ENCODE data around the gene ACD.

The ACD gene

DNA sequence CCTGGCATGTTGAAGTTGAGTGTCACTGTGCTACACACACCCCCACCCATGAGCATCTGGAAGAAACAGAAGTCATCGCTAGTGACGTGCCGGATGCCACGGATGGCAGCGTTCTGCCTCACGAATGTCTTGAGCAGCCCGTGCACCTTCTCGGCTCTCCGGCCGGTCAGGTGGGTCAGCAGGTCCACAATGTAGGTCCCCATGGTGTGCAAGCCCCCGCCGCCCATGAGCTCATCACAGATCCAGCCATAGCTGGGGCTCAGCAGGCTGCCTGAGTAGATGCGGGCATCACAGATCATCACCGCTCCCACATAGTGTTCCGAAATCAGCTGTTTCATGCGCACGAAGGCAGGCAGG, 15.5 kb upstream of the ACD start:
- no peak for DNase-seq

DNA sequence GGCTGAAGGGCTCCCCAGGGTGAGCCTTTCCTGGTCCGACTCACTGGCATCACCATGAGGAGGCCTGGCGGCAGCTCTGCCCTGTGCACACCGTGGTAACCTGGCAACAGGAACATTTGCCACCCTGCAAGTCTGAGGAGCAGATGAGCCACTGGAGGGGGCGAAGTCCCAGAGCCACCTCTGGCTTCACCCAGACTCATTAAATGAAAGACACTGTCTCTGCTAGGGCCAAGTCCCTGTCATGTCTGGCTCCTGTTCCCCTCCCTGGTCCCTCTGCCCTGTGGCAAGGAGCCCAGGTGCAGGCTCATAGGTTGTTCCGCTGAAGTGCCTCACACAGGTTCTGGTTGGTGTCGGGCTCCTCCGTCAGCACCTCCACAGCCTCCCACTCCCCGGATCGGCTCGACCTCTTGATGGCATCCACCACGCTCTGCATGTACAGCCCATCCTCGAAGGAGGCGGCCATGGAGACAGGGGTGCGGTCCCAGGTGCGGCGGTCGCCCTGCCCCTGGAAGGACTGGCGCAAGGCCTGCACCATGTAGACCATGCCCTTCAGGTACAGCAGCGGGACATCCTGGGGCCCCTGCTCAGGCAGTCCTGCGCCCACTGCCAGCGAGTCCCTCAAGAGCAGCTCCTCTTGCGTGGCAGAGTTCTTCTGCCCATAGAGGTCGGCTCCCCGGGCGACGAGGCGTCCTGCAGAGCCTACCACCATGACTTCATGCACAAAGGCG, 15.0 kb upstream of the ACD start:
- no peak for DNase-seq

DNA sequence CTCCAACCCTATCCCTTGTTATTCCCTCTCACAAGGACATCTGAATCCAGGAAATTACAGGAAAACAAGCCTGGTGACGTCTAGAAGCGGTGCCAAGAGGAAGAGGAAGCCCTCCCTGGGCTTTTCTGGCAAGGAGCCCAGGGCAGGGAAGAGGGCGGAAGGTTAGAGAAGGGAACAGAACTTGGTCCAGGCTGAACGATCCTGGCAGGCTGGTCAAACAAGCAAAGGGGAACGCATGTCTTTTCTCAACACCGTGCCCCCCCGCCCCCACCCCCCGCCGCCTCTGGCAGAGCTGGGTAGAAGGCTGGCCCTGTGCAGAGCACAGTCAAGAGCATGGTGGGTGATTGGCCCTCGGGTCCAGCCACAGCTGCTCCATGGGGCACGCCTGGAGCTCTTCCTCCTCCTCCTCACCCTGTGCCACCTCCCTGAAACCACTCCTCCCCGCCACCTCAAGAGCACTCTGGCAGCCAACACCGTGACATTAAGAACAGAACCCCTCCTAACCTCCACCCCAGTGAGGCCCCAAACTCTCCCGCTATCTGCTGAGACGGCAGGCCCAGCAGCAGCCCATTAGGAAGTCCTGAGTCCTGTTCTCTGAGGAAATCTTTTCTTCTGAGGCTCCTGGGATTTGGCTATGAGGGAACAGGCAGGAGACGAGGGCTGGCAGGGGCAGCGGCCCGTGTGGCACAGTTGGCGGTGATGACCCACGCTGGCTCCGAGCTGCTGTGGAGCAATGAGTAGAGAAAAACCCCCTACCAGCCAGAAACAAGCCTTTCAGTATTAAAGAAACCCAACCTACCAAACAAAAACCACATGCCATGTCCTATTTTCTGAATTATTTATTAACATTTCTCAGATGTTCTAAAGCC, 13.9 kb upstream of the ACD start:
- DNase-seq, result peak; percentile 21 to 34

DNA sequence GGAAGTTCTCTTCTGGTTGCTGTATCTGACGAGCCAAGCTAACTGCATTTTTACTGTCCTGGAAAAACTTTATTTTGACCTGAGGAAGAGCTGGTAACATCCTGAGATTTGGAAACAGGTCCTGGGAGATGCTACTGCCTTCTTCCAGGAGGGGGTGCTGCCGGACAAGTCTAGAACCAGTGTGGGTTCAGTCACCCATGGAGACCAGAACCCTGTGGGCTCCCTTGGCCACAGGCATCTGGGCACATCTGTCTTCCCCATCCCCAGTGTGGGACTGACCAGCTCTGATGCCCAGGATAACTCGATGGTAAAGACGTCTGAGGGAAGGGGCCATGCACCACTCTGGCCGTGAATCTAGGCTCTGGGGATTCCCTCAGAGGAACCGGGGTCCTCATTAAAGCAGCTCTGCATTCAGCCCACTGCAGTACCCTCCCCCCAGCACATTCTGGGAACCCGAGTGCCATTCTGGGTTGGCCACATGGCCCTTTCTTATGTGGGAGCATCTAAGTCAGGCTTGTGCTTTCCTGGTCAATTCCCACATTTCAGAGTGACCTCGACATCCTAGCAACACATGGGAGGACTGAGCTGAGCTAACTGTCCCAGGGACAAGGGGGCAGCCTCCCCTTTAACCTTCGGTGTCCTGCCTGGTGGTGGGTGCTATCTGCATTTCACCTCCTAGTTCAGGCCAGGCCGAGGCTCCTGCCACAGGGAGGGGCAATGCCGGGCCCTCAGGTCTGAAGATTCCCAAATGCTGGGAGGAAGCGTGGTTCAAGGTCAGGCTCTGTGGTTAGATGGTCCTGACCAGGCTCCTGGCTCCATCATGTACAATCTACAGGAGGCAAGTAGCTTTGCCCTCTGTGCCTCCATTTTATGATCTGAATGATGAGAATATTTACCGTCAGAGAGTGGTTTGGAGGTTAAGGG, 12.9 kb upstream of the ACD start:
- peak; percentile 48 to 61 for DNase-seq

DNA sequence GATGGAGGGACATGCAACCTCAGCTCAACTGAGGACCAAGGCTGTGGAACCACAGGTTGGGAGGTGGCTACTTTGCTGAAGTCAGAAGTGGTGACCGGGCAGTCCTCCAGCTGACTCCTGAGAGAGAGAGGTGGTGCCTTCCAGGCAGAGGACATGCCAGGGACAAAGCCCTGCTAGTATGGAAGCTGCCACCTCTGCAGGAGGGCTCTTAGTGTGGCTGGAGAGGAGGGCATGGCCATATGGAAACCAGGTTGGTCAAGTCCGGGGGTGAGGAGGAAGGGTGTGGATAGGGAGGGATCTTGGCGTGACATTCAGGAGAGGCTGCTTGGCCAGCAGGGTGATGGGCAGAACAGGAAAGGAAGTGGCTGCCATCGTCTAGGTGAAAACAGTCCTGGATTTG, 12.2 kb upstream of the ACD start:
- no peak for DNase-seq

DNA sequence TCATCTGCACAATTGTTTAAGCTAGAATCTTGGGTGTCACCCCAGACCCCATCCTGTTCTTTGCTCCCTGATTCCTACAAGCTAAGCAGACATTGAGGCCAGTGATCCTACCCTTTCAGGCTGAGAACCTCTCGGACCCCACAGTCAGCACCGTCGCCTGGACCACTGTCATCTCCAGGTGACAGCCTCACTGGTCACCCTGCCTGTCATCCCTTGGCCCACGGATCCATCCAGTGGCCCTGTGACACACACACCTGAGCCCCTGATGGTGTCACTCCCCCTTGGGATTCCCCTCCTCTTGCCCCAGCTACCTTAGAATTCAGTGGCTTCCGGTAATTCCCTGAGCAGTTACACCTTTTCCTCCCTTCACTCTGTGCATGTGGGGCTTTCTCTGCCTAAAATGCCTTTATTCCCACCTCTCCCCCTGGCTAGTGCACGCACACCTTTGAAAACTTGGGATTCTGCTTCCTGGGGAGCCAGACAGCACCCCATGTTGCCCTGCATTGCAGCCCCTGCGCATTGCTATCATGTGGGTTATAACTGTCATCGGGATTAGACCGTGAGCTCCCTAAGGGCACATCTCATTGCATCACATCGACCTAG, 9.5 kb upstream of the ACD start:
- no peak for DNase-seq

DNA sequence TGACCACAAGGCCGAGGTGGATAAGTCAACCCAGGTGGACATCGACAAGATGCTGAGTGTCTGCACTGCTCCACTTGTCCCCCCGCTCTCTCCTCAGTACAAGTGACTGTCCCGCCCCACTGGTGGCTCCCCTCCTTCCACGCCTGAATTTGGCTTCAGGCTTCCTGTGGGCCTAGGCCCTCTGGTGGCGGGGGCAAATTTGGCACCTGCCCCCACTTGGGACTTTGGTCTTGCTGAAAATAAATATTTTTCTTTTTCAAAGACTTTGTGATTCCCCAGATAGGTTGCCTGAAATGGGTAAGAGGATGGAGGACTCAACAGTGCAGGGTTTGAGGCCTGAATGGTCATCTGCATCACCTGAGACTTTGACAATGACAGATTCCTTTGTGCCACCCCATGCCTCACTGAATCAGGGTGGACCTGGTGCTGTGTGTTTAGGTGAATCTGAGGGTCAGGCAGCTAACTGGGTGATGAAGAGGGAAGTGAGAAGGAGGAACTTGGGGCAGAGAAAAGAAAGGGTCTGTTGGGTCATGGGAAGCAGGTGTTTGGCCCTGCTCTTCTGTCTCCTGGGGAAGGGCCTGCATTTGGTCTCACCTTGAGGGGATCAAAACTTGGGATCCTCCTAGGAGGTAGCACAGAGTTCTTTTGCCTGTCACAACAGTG, 8.6 kb upstream of the ACD start:
- DNase-seq, result peak; percentile 7 to 15

DNA sequence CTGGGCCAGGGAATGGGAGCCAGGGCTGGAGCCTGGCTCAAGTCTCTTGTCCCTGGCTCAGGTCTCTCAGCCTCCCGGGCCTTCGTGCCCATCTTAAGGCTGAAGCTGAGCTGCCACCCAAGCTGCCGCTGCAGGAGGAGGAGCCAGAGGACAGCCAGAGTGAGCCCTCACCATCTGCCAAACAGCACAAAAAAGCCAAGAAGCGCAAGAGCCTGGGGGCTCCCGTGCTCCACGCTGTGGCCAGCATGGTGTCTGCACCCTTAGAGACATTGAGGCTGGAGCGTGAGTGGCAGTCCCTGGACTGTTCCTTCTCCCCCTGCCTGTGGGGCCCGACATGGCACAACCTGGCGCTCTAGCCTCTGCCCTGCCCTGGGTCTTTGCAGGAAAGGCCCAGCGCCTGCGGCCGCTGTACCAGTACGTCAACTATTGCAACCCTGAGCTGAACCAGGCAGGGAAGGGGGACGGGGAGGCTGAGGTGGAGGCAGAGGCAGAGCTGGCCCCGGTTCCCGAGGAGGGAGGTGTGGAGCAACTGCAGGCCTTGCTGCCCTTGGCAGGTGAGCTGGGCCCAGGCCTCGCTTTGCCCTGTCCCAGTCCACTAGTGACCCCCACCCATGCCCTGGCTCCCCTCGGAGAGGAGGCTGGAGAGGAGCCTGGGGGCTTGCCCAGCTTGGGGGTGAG, 7.9 kb upstream of the ACD start:
- peak; percentile 92 to 95 for DNase-seq

DNA sequence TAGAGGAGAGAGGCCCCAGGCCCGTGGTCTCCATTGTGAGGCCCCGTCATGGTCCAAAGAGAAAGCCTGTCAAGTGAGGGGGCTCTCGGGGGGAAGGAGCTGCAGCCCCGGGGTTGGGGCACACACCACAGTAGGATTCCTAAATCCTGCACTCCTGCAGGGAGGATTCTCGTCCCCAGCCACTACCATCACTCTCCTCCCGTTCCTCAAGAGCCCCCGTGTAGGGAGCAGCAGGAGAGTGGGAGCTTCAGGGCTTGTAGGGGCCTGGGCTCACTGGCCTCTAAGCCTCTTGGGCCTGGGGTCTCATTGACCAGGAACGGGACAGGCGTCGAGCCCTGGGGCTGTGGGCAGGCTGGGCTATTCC, 7.4 kb upstream of the ACD start:
- DNase-seq, result no peak

DNA sequence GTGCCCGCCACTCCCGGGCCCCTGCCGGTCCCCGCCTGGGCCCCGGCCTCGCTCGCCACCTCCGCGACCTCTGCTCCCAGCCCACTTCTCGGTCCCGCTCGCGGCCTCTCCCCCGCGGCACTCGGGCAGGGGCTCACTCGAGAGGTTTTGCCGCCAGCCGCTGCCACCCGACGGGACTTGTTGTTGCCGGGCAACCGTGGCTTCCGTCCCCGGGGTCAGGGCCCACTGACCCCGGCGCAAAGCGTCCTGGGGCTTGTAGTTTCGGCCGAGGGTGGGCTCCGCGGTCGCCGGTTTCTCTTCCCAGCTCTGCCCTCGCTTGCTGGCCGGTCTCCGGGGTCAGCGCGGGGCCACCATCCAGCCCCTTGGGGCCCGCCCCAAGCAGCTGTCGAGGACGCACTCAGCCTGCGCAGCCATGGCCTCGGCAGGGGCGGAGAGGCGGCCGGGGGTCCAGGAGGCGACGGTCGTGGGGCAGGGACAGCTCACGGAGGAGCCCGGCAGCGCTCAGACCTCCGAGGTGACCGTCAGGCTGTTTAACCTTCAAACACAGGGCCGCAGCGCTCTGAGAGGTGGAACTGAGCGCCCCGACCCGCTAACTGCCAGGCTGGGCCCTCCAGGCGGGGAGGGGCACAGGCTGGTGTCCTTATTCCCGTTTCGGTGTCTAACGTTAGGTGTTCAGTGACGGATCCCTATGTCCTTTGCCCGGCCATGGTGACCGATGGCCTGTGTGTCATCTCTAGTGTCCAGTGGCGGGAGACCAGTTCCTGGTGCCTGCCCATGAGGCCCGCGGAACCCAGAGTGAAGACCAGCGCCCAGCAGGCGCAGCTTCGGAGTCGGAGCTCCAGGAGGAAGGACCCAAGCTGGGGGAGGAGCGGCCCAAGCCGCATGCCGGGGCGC, 6.7 kb upstream of the ACD start, which contains the start of the genes C16orf86 and ENKD1:
Gene C16orf86, plus strand, starts transcription at position 256 of the 894 bp plus-strand sequence. Its CDS starts 157 bp downstream, at position 413.
Gene ENKD1, minus strand, starts transcription at position 192 of the 894 bp plus-strand sequence. CDS start 308 bp downstream, outside the sequence.
- peak; percentile 56 to 68 for DNase-seq

DNA sequence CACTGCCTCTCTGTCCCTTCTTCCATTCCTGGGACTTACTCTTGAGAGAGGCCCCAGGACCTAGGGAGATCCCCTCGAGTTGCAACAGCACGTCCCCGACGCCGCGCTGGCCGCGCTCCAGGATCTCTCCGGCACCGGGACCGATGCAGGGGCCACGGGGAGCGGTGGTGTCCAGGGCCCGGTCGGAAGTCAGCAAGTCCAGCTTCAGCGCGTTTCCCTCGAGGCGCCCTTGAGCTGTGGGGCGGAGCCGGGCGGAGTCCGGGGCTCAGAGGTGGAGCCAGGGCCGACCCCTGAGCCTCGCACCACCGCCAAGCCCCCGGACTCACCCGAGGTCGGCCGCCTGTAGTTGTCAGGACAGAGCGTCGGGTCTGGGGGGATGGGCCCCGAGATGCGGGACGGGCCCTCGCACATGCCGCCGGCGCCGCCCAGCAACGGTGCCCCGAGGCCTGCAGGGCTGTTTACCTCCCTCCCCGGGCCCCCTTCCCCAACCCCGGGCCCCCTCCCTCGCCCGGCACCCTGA, 6.0 kb upstream of the ACD start:
- DNase-seq, result peak; percentile 6 to 21

DNA sequence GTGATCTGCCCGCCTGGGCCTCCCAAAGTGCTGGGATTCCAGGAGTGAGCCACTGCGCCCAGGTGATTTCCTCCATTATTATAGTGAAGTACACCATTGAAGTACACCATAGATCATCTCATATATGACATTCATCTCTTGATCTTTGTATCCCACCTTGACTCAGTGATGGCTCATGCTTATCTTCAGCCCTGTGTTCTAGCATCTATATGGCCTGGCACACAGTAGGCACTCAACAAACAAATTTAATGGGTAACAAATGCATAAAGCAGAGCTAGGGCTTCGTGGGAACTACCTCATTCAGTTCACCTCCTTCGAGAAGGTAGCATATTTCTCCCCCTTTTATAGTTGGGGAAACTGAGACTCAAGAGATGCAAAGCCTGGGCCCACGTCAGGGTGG, 5.5 kb upstream of the ACD start:
- no peak for DNase-seq

DNA sequence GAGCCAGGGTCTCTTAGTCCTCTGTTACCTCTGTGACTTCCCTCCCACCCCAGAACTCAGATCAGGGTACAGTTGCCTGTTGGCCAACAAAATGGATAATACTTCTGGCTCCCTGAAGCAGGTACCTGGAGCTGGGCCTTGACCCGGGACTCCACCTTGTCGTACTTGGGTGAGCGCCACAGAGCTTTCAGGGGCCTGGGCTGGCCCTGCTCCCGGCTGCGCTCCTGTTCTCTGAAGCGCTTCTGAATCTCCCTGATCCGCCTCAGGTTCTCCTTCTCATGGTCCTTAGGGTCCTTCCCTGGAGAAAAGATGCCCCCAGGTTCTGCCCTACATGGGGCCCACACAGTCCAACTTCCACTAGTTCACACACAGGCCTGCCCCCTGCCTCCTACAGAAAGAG, 4.8 kb upstream of the ACD start:
- DNase-seq, result no peak

DNA sequence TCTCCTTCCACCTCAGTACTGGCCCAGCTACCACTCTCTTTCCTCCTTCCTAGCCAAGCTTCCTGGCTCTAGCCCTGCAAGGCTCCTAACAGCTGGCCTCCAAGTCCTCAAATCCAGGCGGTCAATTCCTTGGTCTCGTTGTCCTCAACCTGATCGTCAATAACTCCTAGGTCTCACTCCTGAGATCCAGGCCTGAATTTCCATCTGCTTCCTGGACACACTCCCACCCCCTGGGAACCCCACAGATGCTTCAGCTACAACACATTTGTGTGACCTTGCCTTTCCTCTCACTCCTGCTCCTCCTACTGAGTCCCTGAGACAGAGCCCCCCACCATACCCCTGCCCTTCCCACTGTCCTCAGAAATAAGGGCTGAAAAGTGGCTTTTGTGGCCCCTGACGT, 4.2 kb upstream of the ACD start:
- no peak for DNase-seq

DNA sequence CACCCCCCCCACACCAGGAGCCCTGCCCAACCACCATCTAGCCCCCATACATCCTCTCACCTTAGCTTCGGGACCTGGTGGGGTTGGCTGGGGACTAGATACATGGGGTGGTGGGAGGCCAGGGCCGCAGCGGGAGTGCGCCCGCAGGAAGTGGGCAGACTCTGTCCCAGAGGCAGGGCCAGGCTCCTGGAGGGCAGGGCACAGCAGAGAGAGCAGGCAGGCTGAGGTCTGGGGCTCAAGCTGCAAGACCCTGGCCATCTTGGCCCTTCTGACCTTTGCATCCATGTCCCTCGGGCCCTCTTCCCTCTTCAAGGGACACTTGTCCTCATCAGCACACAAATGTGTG, 3.8 kb upstream of the ACD start:
- no peak for DNase-seq

DNA sequence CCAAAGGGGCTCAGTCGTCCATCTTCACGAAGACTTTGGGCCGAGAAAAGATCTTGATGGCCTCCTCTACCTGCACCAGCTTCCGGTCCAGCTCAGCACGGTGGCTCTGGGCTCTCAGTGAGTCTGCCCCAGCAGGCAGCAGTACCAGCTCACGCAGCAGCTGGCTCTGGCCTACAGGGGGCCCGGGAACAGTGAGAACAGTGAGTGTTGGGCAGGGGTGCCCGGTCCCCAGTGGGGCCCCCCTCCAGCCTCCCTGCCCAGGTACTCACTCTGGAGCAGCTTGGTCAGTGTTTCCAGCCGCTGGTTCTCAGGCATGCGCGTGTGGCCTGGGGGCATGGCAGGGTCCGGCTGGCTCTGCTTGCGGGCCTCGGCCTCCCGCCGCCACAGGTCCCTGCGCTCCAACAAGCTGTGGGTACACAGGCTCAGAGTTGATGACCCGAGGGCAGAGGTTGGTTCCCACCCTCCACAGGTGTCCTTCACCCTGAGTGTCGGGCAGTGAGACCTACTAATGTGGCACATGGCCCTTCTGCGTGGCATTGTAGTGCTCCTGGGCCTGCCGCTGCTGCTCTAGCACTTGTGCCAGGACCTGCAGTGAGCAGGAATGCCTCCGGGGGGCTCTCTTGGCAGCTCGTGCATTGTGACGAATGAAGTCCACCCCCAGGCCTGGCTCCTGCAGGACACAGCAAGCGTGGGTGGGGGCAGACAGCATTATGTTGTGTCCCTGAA, 3.3 kb upstream of the ACD start:
- DNase-seq, result peak; percentile 5 to 9

DNA sequence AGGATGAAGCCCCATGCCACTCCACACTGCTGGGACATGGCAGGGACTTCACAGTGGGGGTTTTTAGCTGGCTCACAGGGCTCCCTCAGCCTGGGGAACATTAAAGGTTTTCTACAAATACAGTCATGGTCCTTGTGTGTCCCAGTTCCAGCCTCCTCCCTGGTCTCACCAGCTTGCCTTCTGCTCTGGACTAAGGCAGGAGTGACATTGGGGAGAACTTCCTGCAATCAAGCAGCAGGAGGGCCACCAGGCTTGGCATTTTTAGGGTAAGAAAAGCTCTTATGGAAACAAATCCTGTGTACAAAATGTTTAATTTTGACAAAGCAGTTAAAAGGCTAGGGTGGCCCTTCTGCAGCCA, 2.6 kb upstream of the ACD start:
- no peak for DNase-seq

DNA sequence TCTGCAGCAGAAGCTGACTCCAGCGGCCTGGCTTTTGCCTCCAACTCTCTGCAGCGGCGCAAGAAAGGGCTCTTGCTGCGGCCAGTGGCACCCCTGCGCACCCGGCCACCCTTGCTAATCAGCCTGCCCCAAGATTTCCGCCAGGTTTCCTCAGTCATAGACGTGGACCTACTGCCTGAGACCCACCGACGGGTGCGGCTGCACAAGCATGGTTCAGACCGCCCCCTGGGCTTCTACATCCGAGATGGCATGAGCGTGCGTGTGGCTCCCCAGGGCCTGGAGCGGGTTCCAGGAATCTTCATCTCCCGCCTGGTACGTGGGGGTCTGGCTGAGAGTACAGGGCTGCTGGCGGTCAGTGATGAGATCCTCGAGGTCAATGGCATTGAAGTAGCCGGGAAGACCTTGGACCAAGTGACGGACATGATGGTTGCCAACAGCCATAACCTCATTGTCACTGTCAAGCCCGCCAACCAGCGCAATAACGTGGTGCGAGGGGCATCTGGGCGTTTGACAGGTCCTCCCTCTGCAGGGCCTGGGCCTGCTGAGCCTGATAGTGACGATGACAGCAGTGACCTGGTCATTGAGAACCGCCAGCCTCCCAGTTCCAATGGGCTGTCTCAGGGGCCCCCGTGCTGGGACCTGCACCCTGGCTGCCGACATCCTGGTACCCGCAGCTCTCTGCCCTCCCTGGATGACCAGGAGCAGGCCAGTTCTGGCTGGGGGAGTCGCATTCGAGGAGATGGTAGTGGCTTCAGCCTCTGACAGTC, 2.0 kb upstream of the ACD start:
- DNase-seq, result no peak
